ENCODE results near the gene IP6K2. TPM values are rescaled to one million over a fixed set of nuclear protein-coding genes. Genes with fewer than 3 reads are reported as not detected.
A peak's percentile ranks its signal among the peaks of the same experiment; 100 is the strongest.

IP6K2 gene
- total and polyA plus RNA-seq, 2 of the 13 experiments (the other 11 are each of a cell fraction or from before 2014, with no cell fraction given): 85.5 to 112 TPM

DNA sequence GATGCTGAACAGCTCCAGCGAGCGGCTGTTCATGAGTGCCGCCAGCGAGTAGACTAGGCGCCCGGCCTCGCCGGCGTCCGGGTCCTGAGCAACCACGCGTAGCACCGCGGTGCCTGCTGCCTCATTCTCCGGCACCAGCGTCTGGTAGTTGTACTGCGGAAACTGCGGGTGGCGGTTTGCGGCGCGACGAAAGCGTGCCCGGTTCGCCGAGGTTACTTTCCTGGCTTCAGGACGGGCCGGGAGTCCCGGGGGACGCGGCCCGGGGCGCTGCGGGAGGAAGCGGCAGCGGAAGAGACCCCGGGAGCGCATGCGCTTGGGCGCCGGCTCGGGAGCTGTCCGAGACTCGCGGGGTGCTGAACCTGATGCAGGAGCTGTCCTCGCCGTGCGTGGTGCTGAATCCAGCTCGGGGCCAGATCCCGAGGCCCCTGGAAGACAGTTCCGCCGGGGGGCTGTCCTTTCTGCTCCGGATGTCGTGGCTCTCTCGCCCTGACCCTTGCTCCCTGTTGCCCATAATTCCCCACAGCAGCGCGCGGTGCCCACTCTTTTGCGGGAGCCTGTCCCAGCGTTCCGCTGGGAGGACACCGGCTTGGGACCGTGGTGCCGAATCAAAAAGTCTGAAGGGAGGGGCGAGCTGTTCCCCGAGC is 55.4 kb downstream of the IP6K2 start (continued):
- TF ChIP-seq, protein P1, sequence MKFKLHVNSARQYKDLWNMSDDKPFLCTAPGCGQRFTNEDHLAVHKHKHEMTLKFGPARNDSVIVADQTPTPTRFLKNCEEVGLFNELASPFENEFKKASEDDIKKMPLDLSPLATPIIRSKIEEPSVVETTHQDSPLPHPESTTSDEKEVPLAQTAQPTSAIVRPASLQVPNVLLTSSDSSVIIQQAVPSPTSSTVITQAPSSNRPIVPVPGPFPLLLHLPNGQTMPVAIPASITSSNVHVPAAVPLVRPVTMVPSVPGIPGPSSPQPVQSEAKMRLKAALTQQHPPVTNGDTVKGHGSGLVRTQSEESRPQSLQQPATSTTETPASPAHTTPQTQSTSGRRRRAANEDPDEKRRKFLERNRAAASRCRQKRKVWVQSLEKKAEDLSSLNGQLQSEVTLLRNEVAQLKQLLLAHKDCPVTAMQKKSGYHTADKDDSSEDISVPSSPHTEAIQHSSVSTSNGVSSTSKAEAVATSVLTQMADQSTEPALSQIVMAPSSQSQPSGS (CRISPR knock-in tag; IDR thresholded peaks at IDR 0.05): peak; percentile 100
- TF ChIP-seq RELA (CRISPR knock-in tag; IDR thresholded peaks at IDR 0.05) (peak; percentile 99), PCBP2 (optimal IDR thresholded peaks at IDR 0.05; ENCODE audit: low read depth, low read length, poor library complexity, severe bottlenecking) (no peak), ZBTB4 (CRISPR knock-in tag; IDR thresholded peaks at IDR 0.05; ENCODE audit: borderline replicate concordance) (peak; percentile 100), KLF6 (CRISPR knock-in tag; IDR thresholded peaks at IDR 0.05) (peak; percentile 100), TFDP2 (CRISPR knock-in tag; IDR thresholded peaks at IDR 0.05) (peak; percentile 93), NCOA1 (CRISPR knock-in tag; IDR thresholded peaks at IDR 0.05) (peak; percentile 100), RBFOX2 (IDR thresholded peaks at IDR 0.05; ENCODE audit: low read depth, low read length) (peak; percentile 71), ELF4 (CRISPR knock-in tag; IDR thresholded peaks at IDR 0.05; ENCODE audit: borderline replicate concordance) (peak; percentile 99), SMC3 (IDR thresholded peaks at IDR 0.05; ENCODE audit: low read length) (no peak), RARA (CRISPR knock-in tag; IDR thresholded peaks at IDR 0.05) (peak; percentile 97), HNRNPUL1 (IDR thresholded peaks at IDR 0.05; ENCODE audit: low read depth, low read length) (no peak), POLR2AphosphoS5 (IDR thresholded peaks at IDR 0.05; ENCODE audit: low read depth, low read length) (peak; percentile 66), PRDM15 (CRISPR knock-in tag; IDR thresholded peaks at IDR 0.05) (peak; percentile 95), ZNF616 (CRISPR knock-in tag; IDR thresholded peaks at IDR 0.05; ENCODE audit: low read depth) (peak; percentile 99), ASH2L (IDR thresholded peaks at IDR 0.05; ENCODE audit: insufficient read length, low read depth, low read length) (no peak), ZNF83 (CRISPR knock-in tag; IDR thresholded peaks at IDR 0.05; ENCODE audit: borderline replicate concordance) (peak; percentile 100), KLF12 (CRISPR knock-in tag; IDR thresholded peaks at IDR 0.05; ENCODE audit: borderline replicate concordance) (peak; percentile 100), ZC3H13 (CRISPR knock-in tag; IDR thresholded peaks at IDR 0.05) (peak; percentile 100), SMAD1 (CRISPR knock-in tag; IDR thresholded peaks at IDR 0.05; ENCODE audit: borderline replicate concordance, low read depth) (peak; percentile 98; the same call in 1 of the 2 replicates), ZNF564 (CRISPR knock-in tag; IDR thresholded peaks at IDR 0.05) (peak; percentile 100)

Data from HepG2 (cell line).